UCSD-AML1 (cell line): Measurements from ENCODE around the gene TAF3.
"Not testable (repeated sequence)": the region's sequence is repeated elsewhere in the genome, so short reads cannot be mapped to it uniquely, and the experiment has no call there.

ENCODE experiments used
- DNase-seq: peaks from one replicate; lab custom pipeline; 2025; ENCODE audit not compliant: unreplicated experiment; lab: John Stamatoyannopoulos, UW

Gene TAF3

GRCh38 chr10:7818295-7819120 is at the start of gene TAF3:
Gene TAF3 (plus strand): TSS chr10:7818505. CDS start chr10:7818710, 205 bp downstream.
- DNase-seq, result peak; percentile 91

GRCh38 chr10:7773845-7774801 is 44.2 kb upstream of the TAF3 start:
- no peak for DNase-seq

GRCh38 chr10:7776777-7777176 is 41.5 kb upstream of the TAF3 start:
- DNase-seq, result no peak

- DNase-seq, result not testable (repeated sequence)
These were observed 36.1 kb upstream of the TAF3 start for GRCh38 chr10:7782194-7782593.

GRCh38 chr10:7786430-7786829 is 31.9 kb upstream of the TAF3 start:
- DNase-seq, result no peak

- no peak for DNase-seq
These were observed 31.0 kb upstream of the TAF3 start for GRCh38 chr10:7787150-7787856.

GRCh38 chr10:7787857-7788638 is 30.3 kb upstream of the TAF3 start, which contains the start of the genes ATP5F1C and KIN:
Gene ATP5F1C (plus strand): TSS chr10:7788177. CDS start chr10:7788208, 31 bp downstream.
Gene KIN (minus strand): TSS chr10:7787993. CDS start chr10:7787933, 60 bp downstream.
- DNase-seq, result peak; percentile 98

GRCh38 chr10:7788639-7789286 is 29.5 kb upstream of the TAF3 start:
- no peak for DNase-seq

GRCh38 chr10:7789390-7789789 is 28.9 kb upstream of the TAF3 start:
- no peak for DNase-seq

GRCh38 chr10:7792541-7792940 is 25.8 kb upstream of the TAF3 start:
- DNase-seq, result no peak

GRCh38 chr10:7794251-7795026 is 23.9 kb upstream of the TAF3 start:
- no peak for DNase-seq

- no peak for DNase-seq
These were observed 22.7 kb upstream of the TAF3 start for GRCh38 chr10:7795605-7796004.

- peak; percentile 61 for DNase-seq
These were observed 20.7 kb upstream of the TAF3 start for GRCh38 chr10:7797582-7797981.

- no peak for DNase-seq
These were observed 15.7 kb upstream of the TAF3 start for GRCh38 chr10:7802606-7803005.

GRCh38 chr10:7804216-7804615 is 14.1 kb upstream of the TAF3 start:
- no peak for DNase-seq

GRCh38 chr10:7804741-7805140 is 13.6 kb upstream of the TAF3 start:
- DNase-seq, result no peak

GRCh38 chr10:7808686-7809267 is 9.5 kb upstream of the TAF3 start:
- no peak for DNase-seq

GRCh38 chr10:7810443-7810842 is 7.9 kb upstream of the TAF3 start:
- DNase-seq, result no peak

GRCh38 chr10:7811000-7811399 is 7.3 kb upstream of the TAF3 start:
- no peak for DNase-seq
